ENCODE data around the gene TRAPPC12. TPM values are rescaled to one million over a fixed set of nuclear protein-coding genes. Genes with fewer than 3 reads are reported as not detected.
"Not testable (repeated sequence)": the region's sequence is repeated elsewhere in the genome, so short reads cannot be mapped to it uniquely, and the experiment has no call there.

The TRAPPC12 gene
- total RNA-seq, 1 experiment from 2014 or later, result 77.0 TPM

- Mint-ChIP-seq H3K27ac (ENCODE audit: unreplicated experiment) (no peak overlapping the region), H3K36me3 (ENCODE audit: insufficient read depth, unreplicated experiment) (peaks cover under 1% of the 10 kb centered on the region), H3K9me3 (ENCODE audit: low read depth, unreplicated experiment) (no peaks in the 10 kb centered on the region), H3K4me3 (ENCODE audit: low read depth, unreplicated experiment) (no peak overlapping the region), H3K27me3 (ENCODE audit: unreplicated experiment) (no peaks in the 10 kb centered on the region), H3K4me1 (ENCODE audit: low read depth, unreplicated experiment) (peaks cover 12% of the 10 kb centered on the region)
- CTCF ChIA-PET, result interaction anchor here (0.6 kb wide), 1 partner anchor 100 kb away, joined by 3 read pairs; no protein-coding TSS in a partner anchor
- intact Hi-C loops (cut with micrococcal nuclease; ENCODE audit: unreplicated experiment), result no loop called here
- TF ChIP-seq CTCF (IDR thresholded peaks at IDR 0.05; ENCODE audit: unreplicated experiment), result no peak
- no TSS peak for BruUV-seq (replicated peaks)
- no peak for DNase-seq
Measured at GRCh38 chr2:3361518-3362389, 17.7 kb upstream of the TRAPPC12 start.

- intact Hi-C loops (cut with micrococcal nuclease; ENCODE audit: unreplicated experiment), result no loop called here
- no peak overlapping the region for H3K4me3 Mint-ChIP-seq (ENCODE audit: low read depth, unreplicated experiment)
- no peaks in the 10 kb centered on the region for H3K27me3 Mint-ChIP-seq (ENCODE audit: unreplicated experiment)
- no peak for TF ChIP-seq CTCF (IDR thresholded peaks at IDR 0.05; ENCODE audit: unreplicated experiment)
- H3K4me1 Mint-ChIP-seq (ENCODE audit: low read depth, unreplicated experiment), result peaks cover 10% of the 10 kb centered on the region
- DNase-seq, result no peak
- BruUV-seq (replicated peaks), result no TSS peak
- H3K9me3 Mint-ChIP-seq (ENCODE audit: low read depth, unreplicated experiment), result no peaks in the 10 kb centered on the region
- H3K36me3 Mint-ChIP-seq (ENCODE audit: insufficient read depth, unreplicated experiment), result no peaks in the 10 kb centered on the region
- no peak overlapping the region for H3K27ac Mint-ChIP-seq (ENCODE audit: unreplicated experiment)
- CTCF ChIA-PET, result interaction anchor here (0.6 kb wide), 2 partner anchors 11 to 21 kb away, joined by 3 to 6 read pairs; no protein-coding TSS in a partner anchor
Measured at GRCh38 chr2:3365219-3365618, 14.3 kb upstream of the TRAPPC12 start.

GRCh38 chr2:3368261-3368722, 11.2 kb upstream of the TRAPPC12 start:
- no peaks in the 10 kb centered on the region for H3K4me1 Mint-ChIP-seq (ENCODE audit: low read depth, unreplicated experiment)
- intact Hi-C loops (cut with micrococcal nuclease; ENCODE audit: unreplicated experiment), result no loop called here
- H3K27ac Mint-ChIP-seq (ENCODE audit: unreplicated experiment), result no peak overlapping the region
- no TSS peak for BruUV-seq (replicated peaks)
- TF ChIP-seq CTCF (IDR thresholded peaks at IDR 0.05; ENCODE audit: unreplicated experiment), result no peak
- CTCF ChIA-PET, result no interaction called here
- H3K36me3 Mint-ChIP-seq (ENCODE audit: insufficient read depth, unreplicated experiment), result no peaks in the 10 kb centered on the region
- no peak overlapping the region for H3K4me3 Mint-ChIP-seq (ENCODE audit: low read depth, unreplicated experiment)
- no peaks in the 10 kb centered on the region for H3K9me3 Mint-ChIP-seq (ENCODE audit: low read depth, unreplicated experiment)
- DNase-seq, result no peak
- no peaks in the 10 kb centered on the region for H3K27me3 Mint-ChIP-seq (ENCODE audit: unreplicated experiment)

GRCh38 chr2:3369340-3370181, 9.9 kb upstream of the TRAPPC12 start:
- BruUV-seq (replicated peaks); H3K36me3 Mint-ChIP-seq (ENCODE audit: insufficient read depth, unreplicated experiment); H3K9me3 Mint-ChIP-seq (ENCODE audit: low read depth, unreplicated experiment); DNase-seq; CTCF ChIA-PET; intact Hi-C loops (cut with micrococcal nuclease; ENCODE audit: unreplicated experiment); H3K4me3 Mint-ChIP-seq (ENCODE audit: low read depth, unreplicated experiment); H3K27ac Mint-ChIP-seq (ENCODE audit: unreplicated experiment); H3K4me1 Mint-ChIP-seq (ENCODE audit: low read depth, unreplicated experiment); H3K27me3 Mint-ChIP-seq (ENCODE audit: unreplicated experiment): not testable (repeated sequence)
